SU-DHL-6 (cell line): ENCODE measurements around the gene ADD2.

Experiments used
- CTCF ChIP-seq: fragments of 200-600 bp; sonication (generic); IDR thresholded peaks from one replicate; pipeline ENCODE4 v1.5.1; 2017; ENCODE audit warnings: antibody characterized with exemption, mild to moderate bottlenecking, low read length, moderate library complexity; ENCODE audit not compliant: insufficient read depth, poor library complexity, severe bottlenecking
- EZH2phosphoT487 ChIP-seq: fragments of 200-600 bp; sonication (generic), shearing (Covaris generic); conservative IDR thresholded peaks from 2 replicates; pipeline ENCODE4 v1.6.1; 2018; ENCODE audit warnings: mild to moderate bottlenecking, antibody characterized with exemption, low read length, moderate library complexity, mixed read lengths

- TF ChIP-seq CTCF (no peak), EZH2phosphoT487 (no peak)
Observed at GRCh38 chr2:70779491-70779890, 11.5 kb upstream of the ADD2 start.
